GM18511 (cell line): ENCODE measurements around the gene LMCD1.

Experiments
- ATAC-seq: cut with Tn5 transposase; IDR thresholded peaks from one replicate; pipeline ENCODE4 v1.9.1; 2021; ENCODE audit warnings: mild to moderate bottlenecking, moderate library complexity; ENCODE audit not compliant: unreplicated experiment

Gene LMCD1

GRCh38 chr3:8556473-8556869, 54.8 kb downstream of the LMCD1 start:
- ATAC-seq, result no peak

- ATAC-seq, result no peak
These were observed 55.7 kb downstream of the LMCD1 start for GRCh38 chr3:8557298-8557697.

GRCh38 chr3:8558645-8559044, 57.0 kb downstream of the LMCD1 start:
- no peak for ATAC-seq

GRCh38 chr3:8559351-8559750, 57.7 kb downstream of the LMCD1 start:
- ATAC-seq, result no peak

GRCh38 chr3:8560366-8561007, 58.9 kb downstream of the LMCD1 start:
- ATAC-seq, result no peak

GRCh38 chr3:8561370-8561769, 59.7 kb downstream of the LMCD1 start:
- ATAC-seq, result no peak

- no peak for ATAC-seq
These were observed 60.5 kb downstream of the LMCD1 start for GRCh38 chr3:8562081-8562595.

GRCh38 chr3:8563146-8563545, 61.5 kb downstream of the LMCD1 start:
- ATAC-seq, result no peak

GRCh38 chr3:8563597-8563996, 62.0 kb downstream of the LMCD1 start:
- ATAC-seq, result no peak

GRCh38 chr3:8565376-8565775, 63.8 kb downstream of the LMCD1 start:
- no peak for ATAC-seq

- no peak for ATAC-seq
These were observed 66.4 kb downstream of the LMCD1 start for GRCh38 chr3:8567784-8568575.

- ATAC-seq, result no peak
These were observed 69.6 kb downstream of the LMCD1 start for GRCh38 chr3:8571256-8571655.

- no peak for ATAC-seq
These were observed 71.8 kb downstream of the LMCD1 start for GRCh38 chr3:8573342-8573926.

- ATAC-seq, result no peak
These were observed 72.5 kb downstream of the LMCD1 start for GRCh38 chr3:8574040-8574669.

GRCh38 chr3:8574670-8575322, 73.2 kb downstream of the LMCD1 start:
- no peak for ATAC-seq

- ATAC-seq, result no peak
These were observed 73.9 kb downstream of the LMCD1 start for GRCh38 chr3:8575364-8576104.

GRCh38 chr3:8576436-8576835, 74.8 kb downstream of the LMCD1 start:
- ATAC-seq, result no peak

GRCh38 chr3:8576841-8577571, 75.4 kb downstream of the LMCD1 start:
- ATAC-seq, result no peak

- ATAC-seq, result no peak
These were observed 76.7 kb downstream of the LMCD1 start for GRCh38 chr3:8578282-8578681.

- peak; percentile 99 for ATAC-seq
These were observed 77.5 kb downstream of the LMCD1 start for GRCh38 chr3:8579096-8579495.
